ENCODE data around the gene FLT4. TPM values are rescaled to one million over a fixed set of nuclear protein-coding genes. Genes with fewer than 3 reads are reported as not detected.
"Not testable (repeated sequence)": the region's sequence is repeated elsewhere in the genome, so short reads cannot be mapped to it uniquely, and the experiment has no call there.

Gene FLT4
- polyA plus RNA-seq, 3 donors, result not detected

DNA sequence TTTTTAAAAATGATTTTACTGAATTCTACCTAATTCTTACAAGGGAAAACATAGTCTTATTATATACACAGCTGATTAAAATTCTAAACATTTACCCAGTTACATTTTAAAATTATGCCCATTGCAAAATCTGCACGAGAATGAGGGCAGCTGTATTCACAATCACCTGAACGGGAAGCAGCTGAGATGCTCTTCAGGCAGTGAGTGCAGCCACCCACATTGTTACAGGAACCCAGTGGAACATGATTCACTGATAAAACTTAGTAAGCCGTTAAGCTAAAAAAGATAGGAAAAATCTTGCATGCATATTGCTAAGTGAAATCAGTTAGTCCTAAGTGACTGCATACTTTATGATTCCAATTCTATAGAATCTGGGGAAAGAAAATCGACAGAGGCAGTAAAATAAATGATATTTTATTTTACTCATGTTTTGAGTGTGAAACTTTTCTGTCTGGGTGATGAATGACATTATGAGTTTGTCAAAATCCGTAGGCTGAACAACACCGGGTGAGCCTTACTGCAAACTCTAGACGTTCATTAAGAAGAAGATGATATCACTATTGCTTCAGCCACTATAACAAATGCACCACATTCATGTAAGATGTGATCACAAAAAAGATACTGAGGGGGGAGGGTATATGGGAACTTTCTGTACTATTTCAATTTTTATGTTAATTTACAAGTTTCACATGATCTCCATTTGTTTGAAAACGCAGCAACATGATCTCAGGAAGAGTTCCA lies 39.1 kb upstream of the FLT4 start:
- no peaks in the 10 kb centered on the region for H3K4me1 ChIP-seq (ENCODE audit: control insufficient read depth in 1 of 2, insufficient read depth in 2 of 2, low read length in 2 of 2)
- H3K9ac ChIP-seq (ENCODE audit: insufficient read depth, low read length, poor library complexity, severe bottlenecking), result no peak overlapping the region
- H3K4me2 ChIP-seq (replicated peaks; ENCODE audit: extremely low read depth, low read length, poor library complexity, severe bottlenecking), result no peak overlapping the region
- Mint-ChIP-seq H3K4me3 (no peak overlapping the region), H3K9me3 (no peaks in the 10 kb centered on the region), H3K27ac (no peak overlapping the region), H3K36me3 (no peaks in the 10 kb centered on the region), H3K4me1 (no peaks in the 10 kb centered on the region), H3K27me3 (ENCODE audit: low read depth in 3 of 3) (peaks cover 7 to 11% (median 7%) of the 10 kb centered on the region in 3 donors)
- no peaks in the 10 kb centered on the region for H3K27me3 ChIP-seq (ENCODE audit: control insufficient read depth in 2 of 2, insufficient read depth in 2 of 2, low read length in 2 of 2)
- intact Hi-C loops (cut with micrococcal nuclease), result no loop called here
- no peak overlapping the region for H2AFZ ChIP-seq (ENCODE audit: insufficient read depth, low read depth, low read length, poor library complexity, severe bottlenecking)
- no peak for DNase-seq
- H3K27ac ChIP-seq (ENCODE audit: low read depth in 1 of 2, low read length in 2 of 2), result no peak overlapping the region
- 27% methylated on average over 3 of the region's 8 CpGs for WGBS (ENCODE audit: insufficient coverage)
- H4K20me1 ChIP-seq (ENCODE audit: insufficient read depth, low read length), result no peaks in the 10 kb centered on the region
- no peaks in the 10 kb centered on the region for H3K9me3 ChIP-seq (replicated peaks in 1 of 2; ENCODE audit: control insufficient read depth in 1 of 2, insufficient read depth in 1 of 2, low read length in 2 of 2)
- TF ChIP-seq, protein P1, sequence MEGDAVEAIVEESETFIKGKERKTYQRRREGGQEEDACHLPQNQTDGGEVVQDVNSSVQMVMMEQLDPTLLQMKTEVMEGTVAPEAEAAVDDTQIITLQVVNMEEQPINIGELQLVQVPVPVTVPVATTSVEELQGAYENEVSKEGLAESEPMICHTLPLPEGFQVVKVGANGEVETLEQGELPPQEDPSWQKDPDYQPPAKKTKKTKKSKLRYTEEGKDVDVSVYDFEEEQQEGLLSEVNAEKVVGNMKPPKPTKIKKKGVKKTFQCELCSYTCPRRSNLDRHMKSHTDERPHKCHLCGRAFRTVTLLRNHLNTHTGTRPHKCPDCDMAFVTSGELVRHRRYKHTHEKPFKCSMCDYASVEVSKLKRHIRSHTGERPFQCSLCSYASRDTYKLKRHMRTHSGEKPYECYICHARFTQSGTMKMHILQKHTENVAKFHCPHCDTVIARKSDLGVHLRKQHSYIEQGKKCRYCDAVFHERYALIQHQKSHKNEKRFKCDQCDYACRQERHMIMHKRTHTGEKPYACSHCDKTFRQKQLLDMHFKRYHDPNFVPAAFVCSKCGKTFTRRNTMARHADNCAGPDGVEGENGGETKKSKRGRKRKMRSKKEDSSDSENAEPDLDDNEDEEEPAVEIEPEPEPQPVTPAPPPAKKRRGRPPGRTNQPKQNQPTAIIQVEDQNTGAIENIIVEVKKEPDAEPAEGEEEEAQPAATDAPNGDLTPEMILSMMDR (IDR thresholded peaks at IDR 0.05), result no peak
- no peaks in the 10 kb centered on the region for H3K79me2 ChIP-seq (ENCODE audit: insufficient read depth, low read length)
- H3K4me3 ChIP-seq (replicated peaks in 1 of 3; ENCODE audit: low read depth in 2 of 3, low read length in 3 of 3), result no peak overlapping the region
- H3K36me3 ChIP-seq (replicated peaks in 1 of 2; ENCODE audit: control insufficient read depth in 1 of 2, insufficient read depth in 2 of 2, low read length in 2 of 2), result no peaks in the 10 kb centered on the region

DNA sequence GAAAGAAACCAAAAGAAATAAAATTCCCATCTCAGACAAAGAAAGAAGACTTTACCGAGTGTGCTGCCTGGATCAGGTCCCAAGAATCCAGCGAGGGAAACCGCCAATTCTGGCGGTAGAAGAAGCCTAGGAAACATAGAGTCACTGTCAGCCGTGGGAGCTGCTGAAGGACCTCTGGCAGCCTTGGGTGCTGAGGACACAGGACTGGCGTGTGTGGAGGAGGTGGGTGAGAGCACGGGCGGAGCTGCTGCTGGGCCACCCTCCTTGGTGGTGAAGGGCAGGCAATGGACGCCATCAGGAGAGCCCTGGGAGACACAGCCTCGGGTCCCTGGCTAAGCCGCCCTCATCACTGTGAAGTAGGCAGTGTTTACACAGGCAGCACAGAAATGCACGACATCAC lies 37.4 kb upstream of the FLT4 start:
- intact Hi-C loops (cut with micrococcal nuclease); H3K27ac Mint-ChIP-seq: not testable (repeated sequence)

More for the DNA sequence above, 37.4 kb upstream of the FLT4 start:
- not testable (repeated sequence) for H3K79me2 ChIP-seq (ENCODE audit: insufficient read depth, low read length); H3K36me3 Mint-ChIP-seq; H3K9me3 Mint-ChIP-seq; H3K27me3 ChIP-seq (ENCODE audit: control insufficient read depth in 2 of 2, insufficient read depth in 2 of 2, low read length in 2 of 2); H3K4me1 Mint-ChIP-seq; H3K4me2 ChIP-seq (replicated peaks; ENCODE audit: extremely low read depth, low read length, poor library complexity, severe bottlenecking); H3K9me3 ChIP-seq (replicated peaks in 1 of 2; ENCODE audit: control insufficient read depth in 1 of 2, insufficient read depth in 1 of 2, low read length in 2 of 2); H2AFZ ChIP-seq (ENCODE audit: insufficient read depth, low read depth, low read length, poor library complexity, severe bottlenecking); H3K36me3 ChIP-seq (replicated peaks in 1 of 2; ENCODE audit: control insufficient read depth in 1 of 2, insufficient read depth in 2 of 2, low read length in 2 of 2); H4K20me1 ChIP-seq (ENCODE audit: insufficient read depth, low read length); H3K27me3 Mint-ChIP-seq (ENCODE audit: low read depth in 3 of 3); H3K4me1 ChIP-seq (ENCODE audit: control insufficient read depth in 1 of 2, insufficient read depth in 2 of 2, low read length in 2 of 2); H3K9ac ChIP-seq (ENCODE audit: insufficient read depth, low read length, poor library complexity, severe bottlenecking); H3K4me3 ChIP-seq (replicated peaks in 1 of 3; ENCODE audit: low read depth in 2 of 3, low read length in 3 of 3); H3K4me3 Mint-ChIP-seq; DNase-seq; H3K27ac ChIP-seq (ENCODE audit: low read depth in 1 of 2, low read length in 2 of 2)
- 94% methylated on average over 3 of the region's 12 CpGs for WGBS (ENCODE audit: insufficient coverage)

All from CD14-positive monocyte (primary cell).